Astrocyte of the spinal cord (primary cell): ENCODE data around the gene FBXO44.
A peak's percentile ranks its signal among the peaks of the same experiment; 100 is the strongest.

ENCODE experiments used
- DNase-seq: peaks from one replicate; pipeline ENCODE4 v3.0.0; 2011; ENCODE audit warnings: low read depth, low spot score
- H3K4me3 ChIP-seq: 2 replicates; pipeline ENCODE4 v1.5.1; 2011; ENCODE audit warnings: low read depth, mild to moderate bottlenecking, low read length, moderate library complexity
- CTCF ChIP-seq: IDR thresholded peaks from 2 replicates; pipeline ENCODE4 v1.5.1; 2012; ENCODE audit warnings: low read depth, mild to moderate bottlenecking, low read length, inconsistent platforms
- in situ Hi-C: cut with HindIII; loops from 2 replicates; pipeline ENCODE4 v1.10.0; 2017; ENCODE audit warnings: low sequenced_read_pairs

FBXO44 gene

DNA sequence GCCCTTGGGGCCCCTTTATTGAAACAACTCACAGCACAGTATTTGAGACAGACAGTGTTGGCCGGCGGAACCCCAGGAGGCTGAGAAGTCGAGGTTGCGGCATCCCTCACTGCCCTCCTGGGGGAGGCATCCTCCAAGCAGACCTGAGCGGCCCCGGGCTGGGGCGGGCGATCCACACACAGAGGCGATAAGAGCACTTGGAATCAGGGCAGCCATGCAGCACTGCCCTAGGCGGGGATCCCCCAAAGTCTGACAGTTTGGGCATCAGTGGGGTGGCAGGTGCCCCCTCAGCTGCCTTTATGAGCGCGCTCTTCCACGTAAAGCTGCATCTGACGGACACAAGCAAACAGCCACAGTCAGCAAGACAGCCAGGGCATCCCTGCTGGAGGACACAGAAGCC is 19.8 kb downstream of the FBXO44 start:
- no peak for DNase-seq
- no peak for TF ChIP-seq CTCF
- no peak overlapping the region for H3K4me3 ChIP-seq
- in situ Hi-C loops = no loop called here

DNA sequence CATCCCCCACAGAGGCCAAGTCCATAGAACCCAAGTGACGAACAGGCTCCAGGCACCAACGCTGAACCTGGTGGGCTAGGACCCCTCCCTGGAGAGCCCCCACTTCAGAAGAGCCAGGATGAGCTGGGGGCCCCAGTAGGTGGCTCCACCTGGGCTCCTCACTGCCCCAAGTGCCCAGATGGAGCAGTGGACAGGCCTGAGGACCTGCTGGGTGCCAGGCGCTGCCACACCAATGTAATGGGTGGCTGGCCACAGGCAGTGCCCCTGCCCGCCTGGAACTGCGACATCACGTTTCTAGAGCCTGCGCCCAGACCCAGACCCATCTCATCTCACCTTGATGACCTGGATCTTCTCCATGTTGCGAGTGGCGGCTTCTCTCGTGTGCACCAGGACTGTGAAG is 20.6 kb downstream of the FBXO44 start:
- no peak for DNase-seq
- in situ Hi-C loops = no loop called here
- no peak for TF ChIP-seq CTCF
- no peak overlapping the region for H3K4me3 ChIP-seq

- DNase-seq = no peak
- H3K4me3 ChIP-seq = no peak overlapping the region
- in situ Hi-C loops = no loop called here
- no peak for TF ChIP-seq CTCF
Measured at GRCh38 chr1:11676386-11677103, 21.9 kb downstream of the FBXO44 start.

DNA sequence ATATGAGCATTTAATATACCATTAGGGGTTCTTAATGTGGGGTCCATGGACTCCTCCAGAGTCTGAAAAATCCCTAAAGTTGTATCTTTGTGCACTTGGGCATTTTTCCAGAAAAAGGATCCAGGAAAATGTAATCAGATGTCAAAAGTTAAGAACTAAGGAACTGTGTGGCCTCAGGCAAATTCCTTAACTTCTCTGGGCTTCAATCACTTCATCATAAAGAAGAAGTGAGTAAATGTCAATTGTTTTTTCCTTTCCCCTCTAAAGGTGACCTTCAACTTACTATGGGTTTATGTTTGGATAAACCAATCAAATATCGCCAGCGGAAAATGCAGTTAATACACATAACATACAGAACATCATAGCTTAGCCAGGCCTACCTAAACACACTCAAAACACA is 23.8 kb downstream of the FBXO44 start:
- TF ChIP-seq CTCF = no peak
- in situ Hi-C loops = no loop called here
- H3K4me3 ChIP-seq = no peak overlapping the region
- DNase-seq = no peak

- DNase-seq = no peak
- no peak for TF ChIP-seq CTCF
- peak overlapping the region; percentile 84 for H3K4me3 ChIP-seq
- in situ Hi-C loops = no loop called here
Measured at GRCh38 chr1:11680270-11681070, 25.8 kb downstream of the FBXO44 start.

DNA sequence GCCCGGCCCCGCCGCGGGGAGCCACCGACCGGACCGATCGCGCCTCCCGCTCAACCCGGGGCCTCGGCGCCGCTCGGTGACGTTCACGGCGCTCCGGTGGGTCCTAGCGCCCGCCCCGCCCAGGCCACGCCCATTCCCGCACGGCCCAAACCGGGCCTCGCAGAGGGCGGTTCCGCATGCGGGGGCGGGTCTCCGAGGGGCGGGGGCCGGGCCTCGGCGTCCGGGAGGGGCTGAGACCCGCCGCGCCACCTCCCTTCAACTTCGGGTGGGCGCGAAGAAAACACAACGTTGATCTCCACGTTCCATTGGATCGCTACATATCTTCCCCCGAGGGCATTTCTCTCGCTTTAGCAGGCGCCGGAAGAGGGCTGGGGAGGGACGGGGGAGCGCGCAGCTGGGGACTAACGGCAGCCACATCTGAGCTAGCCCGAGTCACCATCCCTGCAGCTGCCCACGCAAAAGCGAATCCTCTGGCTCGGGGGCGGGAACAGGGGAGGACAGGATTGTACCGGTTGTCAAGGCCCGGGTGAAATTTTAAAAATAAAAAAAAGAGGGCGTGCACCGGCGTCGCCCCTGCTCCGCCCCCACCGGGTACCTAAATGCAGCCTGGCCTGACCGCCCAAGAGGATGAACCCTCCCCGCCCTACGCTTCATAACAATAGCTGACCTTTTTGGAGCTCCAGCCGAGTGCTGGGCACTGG is 26.5 kb downstream of the FBXO44 start, which contains the start of gene MAD2L2:
MAD2L2 (minus strand) TSS at position 78 of the 701 bp plus-strand sequence. CDS start 547 bp downstream, outside the sequence.
- peak within 1 kb of the TSS; percentile 84 for H3K4me3 ChIP-seq
- peak; percentile 76 for DNase-seq
- in situ Hi-C loops = no loop called here
- no peak for TF ChIP-seq CTCF
